HepG2 (cell line): ENCODE results near the gene PRKACG. TPM values are rescaled to one million over a fixed set of nuclear protein-coding genes. Genes with fewer than 3 reads are reported as not detected.

Experiments
- ATAC-seq: fragments of 200-7000 bp; cut with Tn5 transposase; 3 replicates; pipeline ENCODE4 v1.9.1; 2020; ENCODE audit warnings: mild to moderate bottlenecking, moderate library complexity
- BruUV-seq: library from RNA; stranded (reverse); fragments of 400-500 nt; replicated peaks from 2 replicates; lab custom pipeline; 2021; lab: Mats Ljungman, UMichigan
- CTCF ChIA-PET: fragments of 300-600 bp; formaldehyde crosslinking; extraction: SDS; loops from one replicate; lab custom pipeline; 2021; ENCODE audit warnings: low total read pairs, inconsistent platforms, low intra/inter-chr PET ratio; lab: Yijun Ruan, JAX
- POLR2A ChIA-PET: fragments of 350-600 bp; sonication (Branson Sonifier 250); formaldehyde crosslinking; loops from one replicate; lab custom pipeline; 2020; ENCODE audit warnings: antibody characterized with exemption, inconsistent platforms; lab: Yijun Ruan, JAX
- DNase-seq: peaks from one replicate; pipeline ENCODE4 v3.0.0-alpha.2; 2015; ENCODE audit warnings: low spot score
- FAIRE-seq: peaks from 3 replicates; lab custom pipeline; 2011; peaks lifted over from hg19 to GRCh38; lab: Jason Lieb, UNC
- H2AFZ ChIP-seq: one replicate; pipeline ENCODE4 v1.6.1; 2011; ENCODE audit warnings: low read length, inconsistent platforms
- H3K27ac ChIP-seq: fragments of 300-600 bp; 3 replicates; pipeline ENCODE4 v1.8.0; 2011; ENCODE audit warnings: mixed run types, mild to moderate bottlenecking, mixed read lengths, low read length, inconsistent platforms; ENCODE audit not compliant: insufficient read depth; ENCODE audit errors: extremely low read length
- H3K27me3 ChIP-seq, 2 experiments: fragments of 200-600 bp in 1 of 2; 2 replicates in 1 of 2; 3 replicates in 1 of 2; pipeline versions ENCODE4 v1.6.0 to v1.8.0; 2011; ENCODE audit warnings: low read length in 2 of 2, mild to moderate bottlenecking in 2 of 2, moderate library complexity in 2 of 2, inconsistent platforms in 1 of 2; ENCODE audit not compliant: insufficient read depth in 2 of 2, control insufficient read depth in 1 of 2
- H3K36me3 ChIP-seq, 2 experiments: fragments of 200-600 bp in 1 of 2; replicated peaks in 1 of 2; 2 replicates in 1 of 2; 3 replicates in 1 of 2; pipeline versions ENCODE4 v1.5.1 to v1.8.0; 2011; ENCODE audit warnings: low read length in 2 of 2, inconsistent platforms in 1 of 2; ENCODE audit not compliant: insufficient read depth in 2 of 2, control insufficient read depth in 1 of 2
- H3K4me1 ChIP-seq: 2 replicates; pipeline ENCODE4 v1.5.1; 2012; ENCODE audit warnings: low read length, inconsistent platforms; ENCODE audit not compliant: insufficient read depth
- H3K4me2 ChIP-seq: 2 replicates; pipeline ENCODE4 v1.6.0; 2011; ENCODE audit warnings: low read depth, low read length, inconsistent platforms
- H3K4me3 ChIP-seq, 3 experiments: fragments of 200-600 bp in 1 of 3; sonication (generic), shearing (Covaris generic) in 1 of 3; replicated peaks in 1 of 3; 2 replicates each; pipeline ENCODE4 v1.5.1; 2011 to 2016; ENCODE audit warnings: low read length in 3 of 3, inconsistent platforms in 2 of 3, low read depth in 2 of 3, mild to moderate bottlenecking in 2 of 3, control low read depth in 1 of 3, mixed read lengths in 1 of 3; ENCODE audit not compliant: insufficient read depth in 1 of 3
- H3K79me2 ChIP-seq: one replicate; pipeline ENCODE4 v1.6.1; 2011; ENCODE audit warnings: low read length, inconsistent platforms; ENCODE audit not compliant: insufficient read depth
- H3K9ac ChIP-seq: 2 replicates; pipeline ENCODE4 v1.6.0; 2011; ENCODE audit warnings: mild to moderate bottlenecking, low read depth, low read length, inconsistent platforms; ENCODE audit not compliant: insufficient read depth
- H3K9me3 ChIP-seq: 2 replicates; pipeline ENCODE4 v1.5.1; 2012; ENCODE audit warnings: mild to moderate bottlenecking, low read length
- H4K20me1 ChIP-seq: 2 replicates; pipeline ENCODE4 v1.6.0; 2011; ENCODE audit warnings: inconsistent platforms, mild to moderate bottlenecking, low read length, moderate library complexity; ENCODE audit not compliant: insufficient read depth
- ATM ChIP-seq: fragments of 450-650 bp; IDR thresholded peaks from 2 replicates; pipeline ENCODE4 v1.7.1; 2017; ENCODE audit warnings: mild to moderate bottlenecking, borderline replicate concordance
- DMTF1 ChIP-seq: sonication (generic); formaldehyde crosslinking; IDR thresholded peaks from 2 replicates; pipeline ENCODE4 v1.4.0; 2020; ENCODE audit warnings: mild to moderate bottlenecking, missing genetic modification reagents
- EZH2 ChIP-seq: conservative IDR thresholded peaks from 2 replicates; pipeline ENCODE4 v1.6.1; 2012; ENCODE audit warnings: mild to moderate bottlenecking, low read depth, low read length, moderate library complexity
- KAT2B ChIP-seq: fragments of 150-350 bp; IDR thresholded peaks from 2 replicates; pipeline ENCODE4 v1.6.1; 2014; ENCODE audit warnings: low read depth, low read length, borderline replicate concordance
- NRL ChIP-seq: sonication (generic); formaldehyde crosslinking; IDR thresholded peaks from 2 replicates; pipeline ENCODE4 v1.5.0; 2020; ENCODE audit warnings: missing genetic modification reagents, mild to moderate bottlenecking, moderate library complexity, borderline replicate concordance
- RAD21 ChIP-seq: fragments of 450-650 bp; formaldehyde crosslinking; IDR thresholded peaks from 2 replicates; pipeline ENCODE4 v1.5.0; 2020; ENCODE audit warnings: mild to moderate bottlenecking
- RFXAP ChIP-seq: sonication (generic); formaldehyde crosslinking; IDR thresholded peaks from 2 replicates; pipeline ENCODE4 v1.4.0; 2020; ENCODE audit warnings: missing genetic modification reagents, borderline replicate concordance
- SOX6 ChIP-seq, 2 experiments: fragments of 450-650 bp in 1 of 2; sonication (generic) in 1 of 2; formaldehyde crosslinking in 1 of 2; IDR thresholded peaks; 2 replicates each; pipeline versions ENCODE4 v1.4.0 to v1.6.1; 2017 to 2020; ENCODE audit warnings: antibody characterized with exemption in 1 of 2, mild to moderate bottlenecking in 1 of 2, missing genetic modification reagents in 1 of 2
- ZEB1 ChIP-seq: IDR thresholded peaks from 2 replicates; pipeline ENCODE4 v1.6.1; 2012; ENCODE audit warnings: mild to moderate bottlenecking, low read depth, inconsistent platforms; ENCODE audit not compliant: insufficient replicate concordance
- ZKSCAN1 ChIP-seq: fragments of 150-350 bp; IDR thresholded peaks from 2 replicates; pipeline ENCODE4 v1.6.1; 2014; ENCODE audit warnings: low read length
- ZNF101 ChIP-seq: sonication (generic); formaldehyde crosslinking; IDR thresholded peaks from 2 replicates; pipeline ENCODE4 v1.4.0; 2020; ENCODE audit warnings: mild to moderate bottlenecking, low read depth, missing genetic modification reagents, borderline replicate concordance
- ZNF614 ChIP-seq: IDR thresholded peaks from 2 replicates; pipeline ENCODE4 v1.6.1; 2018; ENCODE audit warnings: missing biosample characterization, missing genetic modification reagents, inconsistent platforms, borderline replicate concordance
- ZNF768 ChIP-seq: sonication (generic); formaldehyde crosslinking; IDR thresholded peaks from 2 replicates; pipeline ENCODE4 v1.4.0; 2020; ENCODE audit warnings: missing genetic modification reagents
- WGBS: methylation state at CpG from one replicate; pipeline ENCODE4 v1.1.6; 2017; ENCODE audit warnings: low lambda C conversion rate; 5-methylcytosine and 5-hydroxymethylcytosine counted together
- in situ Hi-C: cut with HindIII; loops from 2 replicates; pipeline ENCODE4 v1.10.0; 2017; ENCODE audit warnings: low pct_unique_long_range_greater_than_20kb; ENCODE audit not compliant: extremely low pct_ligation_motif_present
- intact Hi-C: fragments of 100-400 bp; cut with micrococcal nuclease; formaldehyde crosslinking; loops from one replicate; pipeline ENCODE4 v1.10.0; 2022; ENCODE audit not compliant: unreplicated experiment
- polyA plus RNA-seq, 8 experiments: library from polyadenylated mRNA; depleted of rRNA in 3 of 8; stranded (reverse) in 7 of 8; unstranded in 1 of 8; fragments of >200 nt; fragmentation: Illumina TruSeq in 4 of 8; extraction: Trizol in 4 of 8; gene quantifications; 2 replicates each; pipeline versions ENCODE4 v1.2.1 to v1.2.3, GENCODE V29; 2011 to 2016; ENCODE audit warnings: low read depth in 4 of 8, missing spikeins in 1 of 8, mixed read lengths in 1 of 8; ENCODE audit not compliant: insufficient read depth in 1 of 8
- total RNA-seq, 5 experiments: library from RNA; depleted of rRNA; stranded (reverse); fragments of >200 nt; fragmentation: Illumina TruSeq; extraction: Trizol; gene quantifications; 2 replicates each; pipeline ENCODE4 v1.2.3, GENCODE V29; 2016; ENCODE audit warnings: low read depth in 1 of 5
- TF ChIP-seq, protein P1 (sequence below): sonication (generic); formaldehyde crosslinking; conservative IDR thresholded peaks from 2 replicates; pipeline ENCODE4 v1.5.0; 2020; ENCODE audit warnings: missing genetic modification reagents

Gene PRKACG
- total and polyA plus RNA-seq, 2 of the 13 experiments (the other 11 are each of a cell fraction or from before 2014, with no cell fraction given): not detected

GRCh38 chr9:68998385-68998784 lies 15.5 kb downstream of the PRKACG start (continued):
- TF ChIP-seq, protein P1, sequence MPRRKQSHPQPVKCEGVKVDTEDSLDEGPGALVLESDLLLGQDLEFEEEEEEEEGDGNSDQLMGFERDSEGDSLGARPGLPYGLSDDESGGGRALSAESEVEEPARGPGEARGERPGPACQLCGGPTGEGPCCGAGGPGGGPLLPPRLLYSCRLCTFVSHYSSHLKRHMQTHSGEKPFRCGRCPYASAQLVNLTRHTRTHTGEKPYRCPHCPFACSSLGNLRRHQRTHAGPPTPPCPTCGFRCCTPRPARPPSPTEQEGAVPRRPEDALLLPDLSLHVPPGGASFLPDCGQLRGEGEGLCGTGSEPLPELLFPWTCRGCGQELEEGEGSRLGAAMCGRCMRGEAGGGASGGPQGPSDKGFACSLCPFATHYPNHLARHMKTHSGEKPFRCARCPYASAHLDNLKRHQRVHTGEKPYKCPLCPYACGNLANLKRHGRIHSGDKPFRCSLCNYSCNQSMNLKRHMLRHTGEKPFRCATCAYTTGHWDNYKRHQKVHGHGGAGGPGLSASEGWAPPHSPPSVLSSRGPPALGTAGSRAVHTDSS (CRISPR knock-in tag): no peak
- TF ChIP-seq ZNF614 (CRISPR knock-in tag) (no peak), RFXAP (CRISPR knock-in tag) (no peak), SOX6 (IDR thresholded peaks at IDR 0.05) (no peak), SOX6 (CRISPR knock-in tag; IDR thresholded peaks at IDR 0.05) (no peak), EZH2 (no peak)
- TF ChIP-seq, all 625 proteins: peak for 2

DNA sequence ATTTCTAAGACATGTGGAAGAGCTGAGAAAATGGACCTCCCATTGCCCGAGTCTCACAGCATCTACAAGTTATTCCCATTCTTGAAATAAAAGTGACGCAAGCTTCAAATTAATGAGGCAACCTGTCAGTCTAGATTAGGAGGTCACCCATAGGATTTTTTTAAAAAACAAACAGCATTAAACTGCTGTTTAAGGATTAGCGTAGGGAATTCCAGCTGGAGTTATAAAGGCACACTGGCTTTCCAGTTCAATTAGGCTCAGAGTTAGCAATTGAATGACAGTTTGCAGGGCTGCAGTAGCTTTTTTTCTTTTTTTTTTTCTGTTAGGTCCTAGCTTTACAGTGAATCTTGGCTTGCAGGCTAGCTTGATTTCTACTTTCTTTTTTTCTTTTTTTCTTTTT lies 16.2 kb downstream of the PRKACG start:
- H3K36me3 ChIP-seq: peaks cover 2 to 12% of the 10 kb centered on the region in 2 experiments; a peak in 2 of 5 replicates
- H3K9me3 ChIP-seq: no peaks in the 10 kb centered on the region
- WGBS: 98% methylated on average over 3 of the region's 3 CpGs
- no peak overlapping the region for H3K27ac ChIP-seq
- ChIA-PET CTCF (interaction anchor here (3.9 kb wide), 1 partner anchor 414 kb away, joined by 45 read pairs; no protein-coding TSS in a partner anchor), POLR2A (no interaction called here)
- intact Hi-C loops: no loop called here
- H4K20me1 ChIP-seq: no peaks in the 10 kb centered on the region
- FAIRE-seq: no peak
- TF ChIP-seq NRL (CRISPR knock-in tag) (no peak), RAD21 (CRISPR knock-in tag) (no peak), ZEB1 (no peak), ATM (no peak), KAT2B (no peak), ZNF101 (CRISPR knock-in tag) (no peak), ZNF768 (CRISPR knock-in tag) (no peak), ZKSCAN1 (no peak), DMTF1 (no peak)
- TF ChIP-seq, all 625 proteins: peak for 0
- DNase-seq (no peak), ATAC-seq (no peak)
- Histone ChIP-seq H3K4me2 (no peak overlapping the region), H3K9ac (no peak overlapping the region), H3K4me1 (peaks cover 7% of the 10 kb centered on the region; the same call in 1 of the 2 replicates), H3K4me3 (no peak overlapping the region), H2AFZ (no peak overlapping the region), H3K79me2 (no peaks in the 10 kb centered on the region), H3K27me3 (no peaks in the 10 kb centered on the region)
- BruUV-seq: no TSS peak
- in situ Hi-C loops: no loop called here
